ENCODE results near the gene DDTL. TPM values are rescaled to one million over a fixed set of nuclear protein-coding genes. Genes with fewer than 3 reads are reported as not detected.
"Not testable (repeated sequence)": the region's sequence is repeated elsewhere in the genome, so short reads cannot be mapped to it uniquely, and the experiment has no call there.

The DDTL gene
- 1.5 TPM for total RNA-seq
- long read RNA-seq: 0 reads

DNA sequence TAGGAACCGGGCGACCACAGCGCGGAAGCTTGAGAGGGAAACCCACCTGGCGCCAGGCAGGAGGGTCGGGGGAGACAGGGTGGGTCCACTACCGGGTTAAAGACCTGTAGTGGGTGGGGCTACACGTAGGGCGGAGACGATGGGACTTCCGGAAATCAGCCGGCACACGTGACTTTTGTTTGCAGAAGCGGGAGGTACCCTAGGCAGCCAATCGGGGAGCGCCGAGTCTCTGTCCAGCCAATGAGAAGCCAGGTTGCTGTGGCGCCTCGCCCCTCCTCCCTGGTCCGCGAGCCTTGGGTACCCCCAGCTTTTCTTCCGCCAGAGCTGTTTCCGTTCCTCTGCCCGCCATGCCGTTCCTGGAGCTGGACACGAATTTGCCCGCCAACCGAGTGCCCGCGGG lies at the start of gene DDTL:
Gene DDTL, plus strand, starts transcription at position 321 of the 400 bp plus-strand sequence. Its CDS starts 27 bp downstream, at position 348.
- not testable (repeated sequence) for H3K27ac ChIP-seq (replicated peaks); H3K27me3 ChIP-seq (ENCODE audit: low read depth); DNase-seq; H3K4me3 ChIP-seq; H3K9me3 ChIP-seq (replicated peaks)
- H3K36me3 ChIP-seq: peaks cover 22% of the 10 kb centered on the region
- peaks cover 20% of the 10 kb centered on the region for H3K4me1 ChIP-seq
- intact Hi-C loops (cut with micrococcal nuclease): loop anchor here (5.0 kb wide), 1 partner anchor 39 kb away; no protein-coding TSS in a partner anchor

DNA sequence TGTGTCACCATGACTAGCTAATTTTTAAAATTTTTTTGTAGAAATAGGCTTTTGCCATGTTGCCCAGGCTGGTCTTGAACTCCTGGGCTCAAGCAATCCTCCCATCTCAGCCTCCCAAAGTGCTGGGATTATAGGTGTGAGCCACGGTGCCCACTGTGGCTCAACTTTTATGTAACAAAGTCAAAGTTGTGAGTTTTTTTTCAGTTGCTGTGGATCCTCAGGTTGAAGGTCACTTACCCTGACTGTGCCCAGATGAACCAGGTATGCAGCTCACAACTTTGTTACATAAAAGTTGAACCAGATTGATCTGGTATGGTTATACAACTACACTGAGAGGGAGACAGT lies 46.4 kb upstream of the DDTL start:
- H3K27ac ChIP-seq (replicated peaks); intact Hi-C loops (cut with micrococcal nuclease): not testable (repeated sequence)

DNA sequence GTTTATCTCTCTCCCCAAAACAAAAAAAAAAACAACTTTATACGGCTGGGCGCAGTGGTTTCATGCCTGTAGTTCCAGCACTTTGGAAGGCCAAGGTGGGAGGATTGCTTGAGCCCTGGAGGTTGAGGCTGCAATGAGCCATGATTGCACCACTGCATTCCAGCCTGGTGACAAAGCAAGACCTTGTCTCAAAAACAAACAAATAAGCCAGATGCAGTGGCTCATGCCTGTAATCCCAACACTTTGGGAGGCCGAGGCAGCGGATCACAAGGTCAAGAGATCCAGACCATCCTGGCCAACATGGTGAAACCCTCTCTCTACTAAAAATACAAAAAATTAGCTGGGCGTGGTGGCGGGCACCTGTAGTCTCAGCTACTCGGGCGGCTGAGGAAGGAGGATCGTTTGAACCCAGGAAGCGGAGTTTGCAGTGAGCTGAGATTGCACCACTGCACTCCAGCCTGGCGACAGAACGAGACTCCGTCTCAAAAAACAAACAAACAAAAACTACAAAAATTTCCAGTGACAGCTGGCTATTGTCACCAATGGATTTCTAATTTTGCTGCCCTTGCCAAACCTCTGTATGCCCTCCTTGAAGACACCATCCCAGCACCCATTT lies 45.0 kb upstream of the DDTL start:
- peaks cover 20% of the 10 kb centered on the region for H3K9me3 ChIP-seq (replicated peaks)
- H3K27ac ChIP-seq (replicated peaks); DNase-seq; H3K27me3 ChIP-seq (ENCODE audit: low read depth); intact Hi-C loops (cut with micrococcal nuclease); H3K4me3 ChIP-seq; H3K4me1 ChIP-seq: not testable (repeated sequence)
- H3K36me3 ChIP-seq: peaks cover 24% of the 10 kb centered on the region

More for the DNA sequence above, 46.4 kb upstream of the DDTL start:
- Histone ChIP-seq H3K9me3 (replicated peaks) (peaks cover 11% of the 10 kb centered on the region), H3K36me3 (peaks cover 14% of the 10 kb centered on the region)
- DNase-seq; H3K27me3 ChIP-seq (ENCODE audit: low read depth); H3K4me3 ChIP-seq; H3K4me1 ChIP-seq: not testable (repeated sequence)

DNA sequence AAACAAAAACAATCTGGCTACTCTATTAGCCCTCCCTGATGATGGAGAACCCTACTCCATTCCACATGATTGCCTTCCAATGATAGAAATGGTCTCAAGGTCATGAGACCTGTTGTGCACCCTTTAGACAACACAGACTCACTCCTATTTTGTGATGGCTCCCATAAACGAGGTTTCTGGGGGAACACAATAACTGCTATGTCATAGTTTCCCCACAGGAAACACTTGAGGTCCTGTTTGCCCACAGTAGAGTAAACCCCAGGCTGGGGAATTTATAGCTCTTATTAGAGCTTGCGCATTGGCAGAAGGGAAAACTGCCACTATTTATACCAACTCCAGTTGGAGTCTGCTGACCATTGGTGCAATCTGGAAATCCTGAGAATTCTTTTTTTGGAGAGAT lies 43.8 kb upstream of the DDTL start:
- Histone ChIP-seq H3K9me3 (replicated peaks) (peaks cover 20% of the 10 kb centered on the region), H3K27me3 (ENCODE audit: low read depth) (no peaks in the 10 kb centered on the region), H3K36me3 (peaks cover 24% of the 10 kb centered on the region), H3K4me1 (no peaks in the 10 kb centered on the region), H3K4me3 (no peak overlapping the region), H3K27ac (replicated peaks) (no peak overlapping the region)
- intact Hi-C loops (cut with micrococcal nuclease): no loop called here
- TF ChIP-seq, protein P1, sequence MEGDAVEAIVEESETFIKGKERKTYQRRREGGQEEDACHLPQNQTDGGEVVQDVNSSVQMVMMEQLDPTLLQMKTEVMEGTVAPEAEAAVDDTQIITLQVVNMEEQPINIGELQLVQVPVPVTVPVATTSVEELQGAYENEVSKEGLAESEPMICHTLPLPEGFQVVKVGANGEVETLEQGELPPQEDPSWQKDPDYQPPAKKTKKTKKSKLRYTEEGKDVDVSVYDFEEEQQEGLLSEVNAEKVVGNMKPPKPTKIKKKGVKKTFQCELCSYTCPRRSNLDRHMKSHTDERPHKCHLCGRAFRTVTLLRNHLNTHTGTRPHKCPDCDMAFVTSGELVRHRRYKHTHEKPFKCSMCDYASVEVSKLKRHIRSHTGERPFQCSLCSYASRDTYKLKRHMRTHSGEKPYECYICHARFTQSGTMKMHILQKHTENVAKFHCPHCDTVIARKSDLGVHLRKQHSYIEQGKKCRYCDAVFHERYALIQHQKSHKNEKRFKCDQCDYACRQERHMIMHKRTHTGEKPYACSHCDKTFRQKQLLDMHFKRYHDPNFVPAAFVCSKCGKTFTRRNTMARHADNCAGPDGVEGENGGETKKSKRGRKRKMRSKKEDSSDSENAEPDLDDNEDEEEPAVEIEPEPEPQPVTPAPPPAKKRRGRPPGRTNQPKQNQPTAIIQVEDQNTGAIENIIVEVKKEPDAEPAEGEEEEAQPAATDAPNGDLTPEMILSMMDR (IDR thresholded peaks at IDR 0.05; ENCODE audit: borderline replicate concordance): no peak
- DNase-seq: no peak

DNA sequence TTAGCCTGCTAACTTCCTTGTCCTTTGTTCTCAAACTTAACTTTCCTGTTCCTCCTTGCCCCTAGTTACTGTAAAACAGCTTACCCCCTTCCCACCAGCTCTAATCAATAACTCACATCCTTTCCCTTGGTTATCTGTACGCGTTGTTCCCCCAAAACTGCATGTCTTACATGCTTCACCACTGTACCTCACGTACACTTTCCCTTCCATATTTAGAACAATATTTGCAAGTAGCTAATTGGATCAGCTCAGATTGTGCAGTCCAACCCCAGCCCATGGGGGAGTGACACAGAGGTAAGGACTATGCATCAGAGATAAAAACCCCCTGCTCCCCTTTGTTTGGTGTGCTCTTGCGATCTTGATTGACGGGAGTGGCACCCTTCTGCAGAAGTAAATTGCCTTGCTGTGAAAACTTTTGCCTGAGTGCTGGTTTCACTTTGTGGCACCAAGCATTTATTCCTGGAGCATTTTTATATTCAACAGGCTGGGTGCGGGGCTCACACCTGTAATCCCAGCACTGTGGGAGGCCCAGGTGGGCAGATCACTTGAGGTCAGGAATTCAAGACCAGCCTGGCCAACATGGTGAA lies 41.6 kb upstream of the DDTL start:
- DNase-seq: no peak
- TF ChIP-seq, protein P1 (IDR thresholded peaks at IDR 0.05; ENCODE audit: borderline replicate concordance): no peak
- H3K4me1 ChIP-seq: no peaks in the 10 kb centered on the region
- H3K27me3 ChIP-seq (ENCODE audit: low read depth): no peaks in the 10 kb centered on the region
- intact Hi-C loops (cut with micrococcal nuclease): loop anchor here (5.0 kb wide), 1 partner anchor 42 kb away; the partner anchor contains the start of gene DDTL
- peaks cover 24% of the 10 kb centered on the region for H3K36me3 ChIP-seq
- no peak overlapping the region for H3K4me3 ChIP-seq
- H3K27ac ChIP-seq (replicated peaks): no peak overlapping the region
- H3K9me3 ChIP-seq (replicated peaks): peaks cover 22% of the 10 kb centered on the region

DNA sequence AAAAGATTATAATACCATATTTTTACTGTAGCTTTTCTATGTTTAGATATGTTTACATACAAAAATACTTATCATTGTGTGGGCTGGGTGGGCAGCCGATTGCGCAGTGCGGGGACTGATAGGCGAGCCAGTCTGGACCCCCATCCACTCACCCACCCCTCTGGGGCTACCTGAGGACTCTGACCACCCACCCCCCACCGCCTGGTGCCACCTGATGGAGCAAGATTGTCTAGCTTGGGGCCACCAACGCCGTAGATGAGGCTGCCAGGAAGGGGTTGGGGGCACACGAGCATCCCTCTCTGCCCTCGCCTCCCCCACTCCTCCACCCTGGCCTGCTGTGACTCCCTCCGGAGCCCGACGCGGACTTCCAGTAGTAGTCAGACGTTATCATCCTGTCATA lies 40.1 kb upstream of the DDTL start:
- DNase-seq: no peak
- H3K27ac ChIP-seq (replicated peaks): no peak overlapping the region
- TF ChIP-seq, protein P1 (IDR thresholded peaks at IDR 0.05; ENCODE audit: borderline replicate concordance): no peak
- no peaks in the 10 kb centered on the region for H3K27me3 ChIP-seq (ENCODE audit: low read depth)
- peaks cover 25% of the 10 kb centered on the region for H3K9me3 ChIP-seq (replicated peaks)
- no peak overlapping the region for H3K4me3 ChIP-seq
- peaks cover 24% of the 10 kb centered on the region for H3K36me3 ChIP-seq
- intact Hi-C loops (cut with micrococcal nuclease): loop anchor here (5.0 kb wide), 1 partner anchor 41 kb away; the partner anchor contains the start of gene DDTL
- H3K4me1 ChIP-seq: no peaks in the 10 kb centered on the region

DNA sequence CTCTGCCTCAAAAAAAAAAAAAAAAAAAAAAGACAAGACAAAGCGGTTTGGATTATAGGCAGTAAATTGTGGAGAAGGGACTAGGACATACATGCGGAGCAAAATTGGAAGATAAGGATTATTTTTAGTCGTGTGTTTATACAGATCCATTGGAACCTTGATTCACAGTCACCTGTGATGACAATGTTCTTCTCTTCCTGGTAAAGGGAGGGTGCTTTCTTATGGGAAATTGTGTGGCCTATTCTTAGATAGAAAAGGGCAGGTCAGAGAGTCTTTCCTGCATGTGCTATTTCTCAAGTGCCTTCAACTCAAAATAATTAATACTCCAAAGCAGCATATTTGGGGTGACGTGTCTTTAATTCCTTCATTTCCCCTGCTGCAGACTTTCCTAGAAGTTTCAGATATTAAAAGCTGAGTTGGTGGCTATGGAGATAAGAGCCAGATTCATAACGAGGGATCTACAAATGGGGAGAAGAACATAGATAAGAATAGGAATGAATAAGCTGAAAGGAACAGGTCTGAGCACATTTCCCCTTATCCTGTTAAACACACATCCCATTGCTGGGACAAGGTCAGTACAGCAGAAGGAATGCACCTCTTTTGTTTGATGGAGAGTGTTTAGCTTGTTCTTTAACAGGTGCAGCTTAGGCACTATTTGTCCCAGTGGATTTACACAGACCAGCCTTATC lies 28.2 kb upstream of the DDTL start:
- H3K4me1 ChIP-seq: no peaks in the 10 kb centered on the region
- H3K27ac ChIP-seq (replicated peaks): peak overlapping the region; percentile 7
- intact Hi-C loops (cut with micrococcal nuclease): no loop called here
- no peak for DNase-seq
- no peaks in the 10 kb centered on the region for H3K9me3 ChIP-seq (replicated peaks)
- TF ChIP-seq, protein P1 (IDR thresholded peaks at IDR 0.05; ENCODE audit: borderline replicate concordance): no peak
- no peaks in the 10 kb centered on the region for H3K27me3 ChIP-seq (ENCODE audit: low read depth)
- no peaks in the 10 kb centered on the region for H3K36me3 ChIP-seq
- no peak overlapping the region for H3K4me3 ChIP-seq

All from left ventricle myocardium inferior (tissue), 1 donor.